ENCODE measurements around the gene MASP2.
"Not testable (repeated sequence)": the region's sequence is repeated elsewhere in the genome, so short reads cannot be mapped to it uniquely, and the experiment has no call there.

Gene MASP2

DNA sequence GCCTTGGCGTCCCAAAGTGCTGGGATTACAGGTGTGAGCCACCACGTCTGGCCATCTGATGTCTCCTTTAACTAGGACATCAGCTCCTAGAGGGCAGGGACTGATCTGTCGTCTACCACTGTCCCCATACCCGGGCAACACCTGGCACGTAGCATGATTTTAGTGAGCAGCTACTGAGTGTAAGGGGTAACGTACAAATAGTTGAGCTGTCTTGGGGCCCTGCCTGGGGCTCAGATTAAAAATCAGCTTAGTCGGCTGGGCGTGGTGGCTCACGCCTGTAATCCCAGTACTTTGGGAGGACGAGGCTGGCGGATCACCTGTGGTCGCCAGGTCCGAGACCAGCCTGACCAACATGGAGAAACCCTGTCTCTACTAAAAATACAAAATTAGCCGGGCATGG lies 11.0 kb upstream of the MASP2 start:
- DNase-seq: no peak

- no peak for DNase-seq
Measured at GRCh38 chr1:11057477-11057876, 10.4 kb upstream of the MASP2 start.

GRCh38 chr1:11056504-11056903 lies 9.5 kb upstream of the MASP2 start:
- DNase-seq: no peak

- no peak for DNase-seq
Measured at GRCh38 chr1:11055676-11056075, 8.6 kb upstream of the MASP2 start.

DNA sequence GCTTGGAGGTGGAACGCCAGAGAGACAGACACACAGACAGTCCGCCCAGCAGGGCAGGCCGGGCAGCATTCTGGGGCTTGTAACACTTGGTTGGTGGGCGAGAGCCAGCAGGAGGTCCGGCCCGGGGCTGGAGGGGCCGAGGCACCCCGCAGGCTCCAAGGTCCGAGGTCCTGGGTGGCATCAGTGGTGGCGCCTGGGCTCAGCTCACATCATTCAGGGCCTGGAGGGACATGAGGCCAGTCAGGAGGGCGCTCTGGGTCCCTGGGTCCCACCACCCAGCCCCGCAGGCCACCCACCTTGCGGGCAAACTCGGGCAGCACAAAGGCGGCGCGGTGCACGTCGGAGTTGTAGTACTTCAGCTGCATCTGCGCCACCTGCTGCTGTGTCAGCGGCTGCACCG lies 7.6 kb upstream of the MASP2 start:
- no peak for DNase-seq

GRCh38 chr1:11054181-11054580 lies 7.1 kb upstream of the MASP2 start:
- DNase-seq: no peak

- DNase-seq: no peak
Measured at GRCh38 chr1:11053758-11054137, 6.7 kb upstream of the MASP2 start.

DNA sequence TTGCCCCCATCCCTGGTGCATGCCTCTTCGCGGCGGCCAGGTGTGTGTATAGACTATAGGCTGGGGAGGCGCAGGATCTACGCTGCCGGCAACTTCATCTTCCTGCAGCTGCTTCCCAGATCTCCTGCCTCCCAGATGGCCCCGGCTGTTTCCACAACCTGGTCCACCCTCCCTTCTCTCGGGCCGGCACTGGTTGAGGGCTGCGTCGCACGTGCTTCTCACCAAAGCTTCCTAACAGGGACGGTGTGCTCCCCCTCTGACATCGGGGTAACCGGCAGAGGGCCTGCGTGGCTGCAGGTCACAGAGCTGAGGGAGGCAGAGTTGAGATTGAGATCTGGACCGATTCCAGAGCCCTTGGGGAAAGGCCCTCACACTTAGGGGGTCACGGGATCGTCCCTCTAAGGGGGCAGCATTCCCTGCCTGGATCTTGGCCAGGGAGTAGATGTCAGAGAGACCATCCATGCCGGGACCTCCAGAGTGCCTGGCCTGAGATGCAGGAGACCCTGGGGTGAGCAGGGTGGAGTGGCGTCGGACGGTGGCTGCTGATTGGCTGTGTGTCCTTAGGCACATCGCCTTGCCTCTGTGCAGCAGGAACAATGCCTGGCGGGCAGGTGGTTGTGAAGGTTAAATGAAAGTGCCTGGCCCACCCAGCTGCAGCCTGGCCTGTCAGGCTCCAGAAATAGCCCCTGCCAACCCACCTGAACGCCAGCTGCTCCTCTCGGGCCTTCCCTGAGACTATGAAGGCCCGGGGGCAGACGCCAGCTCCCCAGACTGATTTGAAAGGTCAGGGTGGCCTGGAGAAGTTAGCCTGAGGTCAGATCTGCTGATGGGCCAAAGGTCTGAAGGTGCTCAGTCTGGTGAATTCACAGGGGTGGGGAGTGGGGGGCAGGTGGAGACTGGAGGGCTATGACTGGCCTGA lies 6.1 kb upstream of the MASP2 start:
- no peak for DNase-seq

GRCh38 chr1:11051781-11052511 lies 4.9 kb upstream of the MASP2 start:
- DNase-seq: no peak

GRCh38 chr1:11051121-11051520 lies 4.1 kb upstream of the MASP2 start:
- DNase-seq: not testable (repeated sequence)

DNA sequence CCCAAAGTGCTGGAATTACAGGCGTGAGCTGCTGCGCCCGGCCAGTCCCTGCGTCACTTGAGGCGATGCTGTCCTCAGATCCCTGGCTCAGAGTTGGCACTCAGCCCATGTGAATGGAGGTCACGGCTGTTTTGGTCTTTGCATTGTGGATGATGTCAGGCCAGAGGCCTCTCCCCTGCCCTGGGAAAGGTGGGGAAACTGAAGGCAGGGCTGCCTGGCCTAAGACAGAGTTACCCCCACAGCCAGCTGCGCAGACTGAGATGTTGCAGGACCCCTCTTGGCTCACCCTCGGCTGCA lies 821 bp downstream of the MASP2 start:
- no peak for DNase-seq

DNA sequence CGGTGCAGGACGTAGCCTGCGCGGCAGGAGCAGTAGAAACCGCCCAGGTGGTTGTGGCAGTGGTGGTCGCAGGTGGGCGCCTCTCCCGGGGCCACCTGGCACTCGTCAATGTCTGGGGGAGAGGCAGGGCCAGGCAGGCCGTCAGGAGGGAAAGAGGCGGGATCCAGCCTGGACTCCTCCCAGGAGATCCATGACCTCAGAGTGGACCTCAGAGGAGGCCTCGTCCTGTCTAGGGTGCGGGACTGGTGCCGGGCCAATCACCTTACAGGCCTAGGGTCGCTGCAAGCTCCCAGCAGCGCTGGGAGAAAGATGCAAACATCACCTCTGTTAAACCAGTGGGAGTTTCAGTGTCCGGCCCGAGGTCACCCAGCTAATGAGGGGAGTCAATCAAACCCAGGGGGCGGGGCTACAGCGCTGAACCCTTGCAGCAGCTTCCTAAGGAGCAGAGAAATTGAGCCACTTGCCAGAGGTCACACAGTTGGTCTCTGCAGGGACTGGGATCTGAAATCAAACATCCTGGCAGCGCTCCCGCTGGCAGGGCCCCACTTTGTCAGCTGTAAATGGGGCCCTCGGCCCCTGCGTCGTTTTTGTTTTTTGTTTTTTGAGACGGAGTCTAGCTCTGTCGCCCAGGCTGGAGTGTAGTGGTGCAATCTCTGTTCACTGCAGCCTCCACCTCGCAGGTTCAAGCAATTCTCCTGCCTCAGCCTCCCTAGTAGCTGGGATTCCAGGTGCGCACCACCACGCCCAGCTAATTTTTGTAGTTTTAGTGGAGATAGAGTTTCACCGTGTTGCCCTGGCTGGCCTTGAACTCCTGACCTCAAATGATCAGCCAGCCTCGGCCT lies 1.4 kb downstream of the MASP2 start:
- no peak for DNase-seq

DNA sequence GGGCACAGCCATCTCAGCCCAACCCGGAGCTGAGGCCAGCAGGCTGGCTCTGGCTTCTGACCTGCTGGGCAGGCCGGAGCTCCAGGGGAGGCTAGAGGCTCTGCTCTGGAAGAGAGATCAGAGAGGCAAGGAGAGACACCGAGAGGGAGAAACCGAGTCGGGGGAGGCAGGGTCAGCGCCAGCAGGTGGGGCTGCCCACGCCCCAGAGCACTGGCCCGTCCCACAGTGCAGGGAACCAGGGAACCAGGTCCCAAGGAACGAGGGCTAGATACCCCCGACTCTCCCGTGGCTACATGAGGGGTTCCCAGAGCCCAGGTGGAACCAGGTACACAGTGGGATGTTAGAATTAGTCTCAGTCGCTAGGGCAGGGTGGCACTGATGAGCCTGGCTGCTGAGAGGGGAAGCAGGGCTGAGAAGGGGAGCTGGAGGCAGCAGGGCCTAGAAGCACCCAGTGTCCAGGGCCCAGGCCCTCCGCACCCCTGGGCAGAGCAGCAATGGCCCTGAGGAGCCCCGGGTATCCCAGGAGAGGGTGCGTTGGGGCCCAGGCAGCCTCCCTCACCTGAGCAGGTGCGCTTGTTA lies 2.1 kb downstream of the MASP2 start:
- no peak for DNase-seq

- DNase-seq: no peak
Measured at GRCh38 chr1:11044086-11044848, 2.8 kb downstream of the MASP2 start.

- no peak for DNase-seq
Measured at GRCh38 chr1:11042995-11043874, 3.8 kb downstream of the MASP2 start.

GRCh38 chr1:11042065-11042464 lies 5.0 kb downstream of the MASP2 start:
- no peak for DNase-seq

DNA sequence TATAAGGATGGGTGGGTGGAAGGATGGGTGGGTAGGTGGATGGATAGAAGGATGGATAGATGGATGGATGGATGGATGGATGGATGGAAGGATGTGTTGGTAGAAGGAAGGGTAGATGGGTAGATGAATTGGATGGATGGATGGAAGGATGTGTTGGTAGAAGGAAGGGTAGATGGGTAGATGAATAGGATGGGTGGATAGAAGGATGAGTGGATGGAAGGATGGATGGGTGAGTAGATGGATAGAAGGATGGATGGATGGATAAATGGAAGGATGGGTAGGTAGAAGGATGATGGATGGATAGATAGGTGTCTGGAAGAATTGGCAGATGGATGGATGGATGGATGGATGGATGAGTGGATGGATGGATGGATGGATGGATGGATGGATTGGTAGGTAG lies 6.0 kb downstream of the MASP2 start:
- no peak for DNase-seq

- not testable (repeated sequence) for DNase-seq
Measured at GRCh38 chr1:11040105-11040429, 7.0 kb downstream of the MASP2 start.

DNA sequence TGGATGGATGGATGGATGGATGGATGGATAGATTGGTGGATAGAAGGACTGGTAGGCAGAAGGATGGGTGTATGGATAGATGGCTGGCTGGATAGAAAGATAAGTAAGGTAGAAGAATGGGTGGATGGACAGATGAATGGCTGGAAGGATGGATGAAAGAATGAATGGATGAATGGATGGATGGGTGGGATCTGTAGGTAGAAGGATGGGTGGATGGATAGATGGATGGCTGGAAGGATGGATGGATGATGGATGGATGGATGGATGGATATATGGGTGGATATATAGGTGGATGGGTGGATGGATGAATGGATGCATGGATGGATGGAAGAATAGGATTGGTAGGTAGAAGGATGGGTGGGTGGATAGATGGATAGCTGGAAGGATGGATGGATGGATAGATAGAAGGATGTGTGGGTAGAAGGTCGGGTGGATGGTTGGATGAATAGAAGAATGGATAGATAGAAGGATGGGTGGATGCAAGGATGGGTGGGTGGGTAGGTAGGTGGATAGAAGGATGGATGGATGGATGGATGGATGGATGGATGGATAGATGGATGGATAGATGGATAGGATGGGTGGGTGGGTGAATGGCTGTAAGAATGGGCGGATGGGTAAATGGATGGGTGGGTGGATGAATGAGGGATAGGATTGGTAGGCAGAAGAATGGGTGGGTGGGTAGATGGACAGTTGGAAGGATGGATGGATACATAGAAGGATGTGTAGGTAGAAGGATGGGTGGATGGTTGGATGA lies 7.5 kb downstream of the MASP2 start:
- no peak for DNase-seq

- DNase-seq: peak; percentile 75 to 87 (median 78)
Measured at GRCh38 chr1:11037740-11038182, 9.3 kb downstream of the MASP2 start.

Measured in activated CD4-positive, CD25-positive, alpha-beta regulatory T cell (primary cell).